ENCODE measurements around the gene KATNBL1. TPM values are rescaled to one million over a fixed set of nuclear protein-coding genes. Genes with fewer than 3 reads are reported as not detected.

Gene KATNBL1
- polyA plus RNA-seq, 1 donor: 107 TPM

GRCh38 chr15:34114215-34114614 is 95.7 kb downstream of the KATNBL1 start:
- DNase-seq: no peak

- no peak for DNase-seq
Measured at GRCh38 chr15:34111488-34111887, 98.4 kb downstream of the KATNBL1 start.

GRCh38 chr15:34109797-34110663 is 99.9 kb downstream of the KATNBL1 start:
- DNase-seq: peak; percentile 12

GRCh38 chr15:34107315-34107714 is 102.6 kb downstream of the KATNBL1 start:
- no peak for DNase-seq

DNA sequence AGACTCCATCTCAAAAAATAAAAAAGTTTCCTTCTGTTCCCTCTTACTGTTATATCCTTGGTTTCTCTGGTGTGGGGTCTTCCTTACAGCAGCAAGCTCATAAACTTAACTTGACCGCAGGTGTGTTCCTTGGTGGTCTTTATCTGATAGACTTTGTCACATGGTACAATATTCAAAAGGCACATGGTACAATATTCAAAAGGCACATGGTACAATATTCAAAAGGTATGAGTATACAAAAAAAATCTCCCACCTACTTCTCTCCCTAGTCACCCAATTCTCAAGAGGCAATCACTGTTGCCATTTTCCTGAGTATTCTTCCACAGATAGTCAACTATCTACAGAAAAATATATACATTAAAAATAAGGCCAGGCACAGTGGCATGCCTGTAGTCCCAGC is 103.5 kb downstream of the KATNBL1 start:
- no peak for DNase-seq

DNA sequence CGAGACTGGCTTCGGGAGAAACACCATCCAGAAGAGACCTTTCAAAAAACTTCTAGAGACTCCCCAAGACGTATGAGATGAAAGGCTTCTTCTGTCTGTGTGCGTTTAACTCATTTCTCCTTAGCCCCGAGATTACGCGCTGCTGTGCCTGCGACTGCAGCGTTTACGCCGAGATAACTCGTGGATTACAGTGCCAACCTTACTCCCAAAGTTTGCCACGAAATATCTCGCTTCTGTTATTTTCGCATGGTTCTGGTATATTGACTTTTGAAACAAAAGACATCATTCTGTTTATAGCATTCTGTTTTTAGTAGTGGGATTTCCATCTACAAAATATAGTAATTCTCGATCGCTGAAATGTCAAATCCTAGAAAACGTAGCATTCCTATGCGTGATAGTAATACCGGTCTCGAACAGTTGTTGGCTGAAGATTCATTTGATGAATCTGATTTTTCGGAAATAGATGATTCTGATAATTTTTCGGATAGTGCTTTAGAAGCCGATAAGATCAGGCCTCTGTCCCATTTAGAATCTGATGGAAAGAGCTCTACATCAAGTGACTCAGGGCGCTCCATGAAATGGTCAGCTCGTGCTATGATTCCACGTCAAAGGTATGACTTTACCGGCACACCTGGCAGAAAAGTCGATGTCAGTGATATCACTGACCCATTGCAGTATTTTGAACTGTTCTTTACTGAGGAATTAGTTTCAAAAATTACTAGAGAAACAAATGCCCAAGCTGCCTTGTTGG is 107.5 kb downstream of the KATNBL1 start:
- no peak for DNase-seq

DNA sequence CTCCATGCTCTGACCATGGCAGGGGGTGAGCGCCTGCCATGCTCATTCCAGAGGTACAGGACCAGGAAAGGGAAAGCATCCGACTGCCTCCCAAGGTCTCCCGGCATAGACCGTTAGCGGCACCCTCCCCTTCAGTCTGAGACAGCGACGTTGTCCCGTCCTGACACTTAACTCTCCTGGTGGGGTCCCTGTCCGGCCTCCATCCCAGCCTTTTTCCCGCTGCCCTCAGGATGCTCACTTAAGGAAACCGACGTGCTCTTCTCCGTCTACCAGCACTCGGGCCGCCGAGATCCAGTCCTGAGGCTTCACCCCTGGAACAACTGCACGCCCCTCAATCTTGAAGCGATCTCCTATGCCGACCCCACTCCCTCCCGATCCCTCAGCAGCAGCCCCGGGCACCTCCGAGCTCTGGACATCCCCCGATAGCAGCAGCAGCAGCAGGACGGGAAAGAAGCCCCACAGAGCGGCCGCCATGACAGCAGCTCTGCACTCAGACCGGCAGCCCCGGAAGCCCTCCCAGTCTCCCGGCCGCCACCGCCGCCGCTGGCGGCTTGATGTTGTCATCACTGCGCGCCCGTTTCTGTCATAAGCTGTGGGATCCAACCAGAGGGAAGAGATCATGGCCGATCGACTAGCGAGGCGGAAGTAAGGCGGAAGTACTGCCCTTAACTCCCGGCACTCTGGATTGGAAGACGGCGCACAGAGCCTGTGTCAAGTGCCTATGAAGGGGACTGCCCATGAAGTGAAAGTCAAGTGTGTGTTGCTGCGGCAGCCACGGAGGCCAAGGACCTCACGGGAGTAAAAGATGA is 108.3 kb downstream of the KATNBL1 start, which contains the start of the genes EMC7 and PGBD4:
Gene EMC7 (minus strand): TSS at position 497 of the 809 bp plus-strand sequence. CDS start 23 bp downstream, at position 474.
Gene PGBD4 (plus strand): TSS at position 718 of the 809 bp plus-strand sequence. CDS start 449 bp downstream, outside the sequence.
- DNase-seq: peak; percentile 99

DNA sequence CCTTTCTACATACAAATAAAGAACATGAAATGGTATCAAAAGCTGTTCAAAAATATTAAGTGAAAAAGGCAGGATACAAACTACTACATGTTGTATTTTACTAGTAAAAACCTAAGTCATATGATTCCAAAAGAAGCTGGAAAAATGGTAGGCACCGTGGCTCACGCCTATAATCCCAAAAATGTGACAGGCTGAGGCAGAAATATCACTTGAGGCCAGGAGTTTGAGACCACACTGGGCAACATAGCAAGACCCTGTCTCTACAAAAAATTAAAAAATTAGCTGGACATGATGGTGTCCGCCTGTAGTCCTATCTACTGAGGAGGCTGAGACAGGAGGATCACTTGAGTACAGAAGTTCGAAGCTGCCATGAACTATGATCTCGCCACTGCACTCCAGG is 110.0 kb downstream of the KATNBL1 start:
- no peak for DNase-seq

Other genes starting within 250 kb of the KATNBL1 start
- gene CHRM5, start 241.6 kb downstream of the KATNBL1 start, polyA plus RNA-seq (ENCODE audit: insufficient read length): 0.08 TPM
- gene AVEN, start 170.9 kb downstream of the KATNBL1 start, polyA plus RNA-seq (ENCODE audit: insufficient read length): 18.9 TPM
- gene EMC7, start 108.2 kb downstream of the KATNBL1 start, polyA plus RNA-seq (ENCODE audit: insufficient read length): 46.7 TPM
- 1.9 TPM for gene PGBD4, start 108.0 kb downstream of the KATNBL1 start, polyA plus RNA-seq (ENCODE audit: insufficient read length)
- gene EMC4, start 14.9 kb upstream of the KATNBL1 start, polyA plus RNA-seq (ENCODE audit: insufficient read length): 69.2 TPM
- 22.9 TPM for gene SLC12A6, start 127.7 kb upstream of the KATNBL1 start, polyA plus RNA-seq (ENCODE audit: insufficient read length)
- 86.1 TPM for gene NOP10, start 133.0 kb upstream of the KATNBL1 start, polyA plus RNA-seq (ENCODE audit: insufficient read length)
- gene NUTM1, start 133.2 kb upstream of the KATNBL1 start, polyA plus RNA-seq (ENCODE audit: insufficient read length): not detected
- gene LPCAT4, start 157.1 kb upstream of the KATNBL1 start, polyA plus RNA-seq (ENCODE audit: insufficient read length): 40.1 TPM
- 57.9 TPM for gene GOLGA8A, start 227.7 kb upstream of the KATNBL1 start, polyA plus RNA-seq (ENCODE audit: insufficient read length)

Data from hindlimb muscle (tissue), 1 donor.